ENCODE results near the gene CENPS. TPM values are rescaled to one million over a fixed set of nuclear protein-coding genes. Genes with fewer than 3 reads are reported as not detected.

The CENPS gene
- polyA plus RNA-seq, 2 of the 4 experiments (the other 2 are of a cell fraction): 25.7 to 27.3 TPM

DNA sequence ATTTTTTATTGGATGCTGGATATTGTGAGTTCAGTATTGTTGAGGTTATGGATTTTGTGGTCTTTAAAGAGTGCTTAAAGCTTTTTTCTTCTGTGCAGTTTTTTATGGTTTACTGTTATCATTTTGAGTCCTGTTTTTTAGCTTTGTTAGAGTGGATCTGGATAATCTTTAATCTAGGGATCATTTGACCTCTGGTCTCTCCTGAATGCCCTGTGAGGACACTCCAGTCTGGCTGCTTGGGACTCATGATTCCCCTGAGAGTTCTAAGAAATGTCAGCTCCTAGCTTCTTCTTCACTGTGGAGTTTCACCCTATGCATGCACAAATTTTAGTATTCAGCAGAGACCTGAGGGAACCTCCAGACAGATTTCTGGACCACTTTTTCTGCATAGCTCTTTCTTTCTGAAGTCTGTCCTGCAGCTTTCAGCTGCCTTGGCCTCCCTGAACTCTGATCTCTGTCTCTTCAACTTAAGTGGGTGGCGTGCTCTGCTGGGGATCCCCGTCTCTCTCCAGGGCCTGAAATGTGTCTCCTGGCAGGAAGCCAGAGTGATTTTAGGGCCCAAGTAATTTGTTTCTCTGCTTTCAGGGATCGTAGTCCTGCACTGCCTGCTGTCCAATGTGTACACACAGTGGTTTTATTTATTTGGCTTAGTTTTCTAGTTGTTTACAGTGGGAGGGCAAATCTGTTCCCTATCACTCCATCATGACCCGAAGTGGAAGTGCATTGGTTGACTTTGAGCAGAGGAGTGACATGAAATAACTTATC is 59.2 kb downstream of the CENPS start:
- no peak overlapping the region for H3K4me2 ChIP-seq
- H3K9me3 ChIP-seq: no peaks in the 10 kb centered on the region
- WGBS (ENCODE audit: missing lambda C conversion rate): 37% methylated on average over 3 of the region's 4 CpGs
- ChIA-PET POLR2A (no interaction called here), CTCF (interaction anchor here (0.6 to 1.0 kb wide), 3 partner anchors 21 to 378 kb away, joined by 3 to 4 read pairs (median 3); no protein-coding TSS in a partner anchor)
- H3K4me3 ChIP-seq: no peak overlapping the region
- H3K4me1 ChIP-seq: peaks cover 5% of the 10 kb centered on the region; the same call in 1 of the 3 replicates
- TF ChIP-seq KDM1A (IDR thresholded peaks at IDR 0.05; ENCODE audit: low read depth) (no peak), ZFP36 (IDR thresholded peaks at IDR 0.05; ENCODE audit: borderline replicate concordance, partially characterized antibody) (no peak)
- no peak for FAIRE-seq
- H3K27ac ChIP-seq: no peak overlapping the region
- ATAC-seq: no peak
- DNase-seq (ENCODE audit: low read depth in 1 of 2, low spot score in 1 of 2): no peak

DNA sequence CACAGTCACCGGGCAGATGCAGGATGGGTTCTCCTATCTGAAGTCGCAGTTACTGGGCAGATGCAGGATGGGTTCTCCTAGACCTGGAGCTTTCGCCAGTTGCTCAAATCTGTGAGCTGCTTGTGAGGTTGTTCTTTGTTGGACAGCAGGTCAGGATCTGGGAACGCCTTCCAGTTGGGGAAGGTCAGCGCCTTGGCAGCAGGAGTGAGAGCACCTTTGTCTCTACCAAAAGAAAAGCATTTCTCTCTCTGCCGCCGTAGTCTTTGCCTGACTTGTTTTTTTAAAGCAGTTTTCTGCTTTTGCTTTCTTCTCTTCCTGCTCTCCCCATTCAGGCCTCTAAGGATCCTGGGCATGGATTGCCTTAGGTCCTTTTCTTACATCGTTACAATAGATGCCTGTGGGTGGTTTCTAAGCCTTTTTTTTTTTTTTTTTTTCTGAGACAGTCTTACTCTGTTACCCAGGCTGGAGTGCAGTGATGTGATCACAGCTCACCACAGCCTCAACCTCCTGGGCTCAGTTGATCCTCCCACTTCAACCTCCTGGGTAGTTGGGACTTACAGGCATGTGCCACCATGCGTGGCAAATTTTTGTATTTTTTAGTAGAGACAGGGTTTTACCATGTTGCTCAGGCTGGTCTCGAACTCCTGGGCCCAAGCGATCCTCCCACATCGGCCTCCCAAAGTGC is 60.2 kb downstream of the CENPS start:
- CTCF ChIA-PET: interaction anchor here (1.0 to 5.7 kb wide), 3 partner anchors 15 to 377 kb away, joined by 3 to 70 read pairs (median 59); partner anchors contain the start of gene CENPS
- Histone ChIP-seq H3K4me3 (no peak overlapping the region), H3K4me2 (no peak overlapping the region), H3K4me1 (peaks cover 8% of the 10 kb centered on the region; the same call in 2 of the 3 replicates), H3K9me3 (no peaks in the 10 kb centered on the region), H3K27ac (no peak overlapping the region)
- ATAC-seq (no peak), FAIRE-seq (no peak), DNase-seq (ENCODE audit: low read depth in 1 of 2, low spot score in 1 of 2) (no peak)
- POLR2A ChIA-PET: interaction anchor here (0.7 kb wide), 1 partner anchor 105 kb away, joined by 4 read pairs; no protein-coding TSS in a partner anchor
- 95% methylated on average over 12 of the region's 12 CpGs for WGBS (ENCODE audit: missing lambda C conversion rate)
- no peak for TF ChIP-seq RARB (CRISPR knock-in tag; IDR thresholded peaks at IDR 0.05)
- no peak for TF ChIP-seq JUN (IDR thresholded peaks at IDR 0.05)
- no peak for TF ChIP-seq PHF8 (IDR thresholded peaks at IDR 0.05; ENCODE audit: borderline replicate concordance, low read depth)
- TF ChIP-seq HDAC2 (IDR thresholded peaks at IDR 0.05): no peak
- no peak for TF ChIP-seq CHD4 (IDR thresholded peaks at IDR 0.05; ENCODE audit: borderline replicate concordance)
- no peak for TF ChIP-seq TP53 (CRISPR knock-in tag; IDR thresholded peaks at IDR 0.05)
- no peak for TF ChIP-seq MAZ (IDR thresholded peaks at IDR 0.05; ENCODE audit: borderline replicate concordance, low read depth, low read length)
- TF ChIP-seq SMC3 (IDR thresholded peaks at IDR 0.05): no peak
- TF ChIP-seq MYC (IDR thresholded peaks at IDR 0.05; ENCODE audit: borderline replicate concordance, low read length): no peak
- TF ChIP-seq, protein P1, sequence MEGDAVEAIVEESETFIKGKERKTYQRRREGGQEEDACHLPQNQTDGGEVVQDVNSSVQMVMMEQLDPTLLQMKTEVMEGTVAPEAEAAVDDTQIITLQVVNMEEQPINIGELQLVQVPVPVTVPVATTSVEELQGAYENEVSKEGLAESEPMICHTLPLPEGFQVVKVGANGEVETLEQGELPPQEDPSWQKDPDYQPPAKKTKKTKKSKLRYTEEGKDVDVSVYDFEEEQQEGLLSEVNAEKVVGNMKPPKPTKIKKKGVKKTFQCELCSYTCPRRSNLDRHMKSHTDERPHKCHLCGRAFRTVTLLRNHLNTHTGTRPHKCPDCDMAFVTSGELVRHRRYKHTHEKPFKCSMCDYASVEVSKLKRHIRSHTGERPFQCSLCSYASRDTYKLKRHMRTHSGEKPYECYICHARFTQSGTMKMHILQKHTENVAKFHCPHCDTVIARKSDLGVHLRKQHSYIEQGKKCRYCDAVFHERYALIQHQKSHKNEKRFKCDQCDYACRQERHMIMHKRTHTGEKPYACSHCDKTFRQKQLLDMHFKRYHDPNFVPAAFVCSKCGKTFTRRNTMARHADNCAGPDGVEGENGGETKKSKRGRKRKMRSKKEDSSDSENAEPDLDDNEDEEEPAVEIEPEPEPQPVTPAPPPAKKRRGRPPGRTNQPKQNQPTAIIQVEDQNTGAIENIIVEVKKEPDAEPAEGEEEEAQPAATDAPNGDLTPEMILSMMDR (IDR thresholded peaks at IDR 0.05): no peak
- TF ChIP-seq ZC3H11A (IDR thresholded peaks at IDR 0.05): no peak
- no peak for TF ChIP-seq NPAS2 (CRISPR knock-in tag; IDR thresholded peaks at IDR 0.05; ENCODE audit: borderline replicate concordance)
- no peak for TF ChIP-seq EHMT2 (IDR thresholded peaks at IDR 0.05; ENCODE audit: low read depth)
- TF ChIP-seq, protein P2, sequence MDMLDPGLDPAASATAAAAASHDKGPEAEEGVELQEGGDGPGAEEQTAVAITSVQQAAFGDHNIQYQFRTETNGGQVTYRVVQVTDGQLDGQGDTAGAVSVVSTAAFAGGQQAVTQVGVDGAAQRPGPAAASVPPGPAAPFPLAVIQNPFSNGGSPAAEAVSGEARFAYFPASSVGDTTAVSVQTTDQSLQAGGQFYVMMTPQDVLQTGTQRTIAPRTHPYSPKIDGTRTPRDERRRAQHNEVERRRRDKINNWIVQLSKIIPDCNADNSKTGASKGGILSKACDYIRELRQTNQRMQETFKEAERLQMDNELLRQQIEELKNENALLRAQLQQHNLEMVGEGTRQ (IDR thresholded peaks at IDR 0.05): no peak
- no peak for TF ChIP-seq FOSL2 (IDR thresholded peaks at IDR 0.05)
- no peak for TF ChIP-seq FOSL2 (CRISPR knock-in tag; IDR thresholded peaks at IDR 0.05)
- TF ChIP-seq NFE2L2 (conservative IDR thresholded peaks at IDR 0.05; ENCODE audit: low read length): no peak
- TF ChIP-seq, protein P3, sequence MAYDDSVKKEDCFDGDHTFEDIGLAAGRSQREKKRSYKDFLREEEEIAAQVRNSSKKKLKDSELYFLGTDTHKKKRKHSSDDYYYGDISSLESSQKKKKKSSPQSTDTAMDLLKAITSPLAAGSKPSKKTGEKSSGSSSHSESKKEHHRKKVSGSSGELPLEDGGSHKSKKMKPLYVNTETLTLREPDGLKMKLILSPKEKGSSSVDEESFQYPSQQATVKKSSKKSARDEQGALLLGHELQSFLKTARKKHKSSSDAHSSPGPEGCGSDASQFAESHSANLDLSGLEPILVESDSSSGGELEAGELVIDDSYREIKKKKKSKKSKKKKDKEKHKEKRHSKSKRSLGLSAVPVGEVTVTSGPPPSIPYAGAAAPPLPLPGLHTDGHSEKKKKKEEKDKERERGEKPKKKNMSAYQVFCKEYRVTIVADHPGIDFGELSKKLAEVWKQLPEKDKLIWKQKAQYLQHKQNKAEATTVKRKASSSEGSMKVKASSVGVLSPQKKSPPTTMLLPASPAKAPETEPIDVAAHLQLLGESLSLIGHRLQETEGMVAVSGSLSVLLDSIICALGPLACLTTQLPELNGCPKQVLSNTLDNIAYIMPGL (CRISPR knock-in tag; IDR thresholded peaks at IDR 0.05; ENCODE audit: borderline replicate concordance): no peak
- no peak for TF ChIP-seq RNF2 (IDR thresholded peaks at IDR 0.05; ENCODE audit: borderline replicate concordance, low read depth)

Other genes starting within 250 kb of the CENPS start
- 18.3 and 22.8 TPM in 2 replicates for gene KIF1B, start 219.9 kb upstream of the CENPS start, polyA plus RNA-seq (2011; rRNA removed)
- 9.3 to 10.9 TPM (median 9.8 TPM) in 3 replicates for gene KIF1B, start 219.9 kb upstream of the CENPS start, polyA plus RNA-seq (2017; fragmentation: RNase III; extraction: RNeasy Plus Mini Kit Qiagen cat#74134 plus additional on column Dnase treatment)
- 700 and 1,019 TPM in 2 replicates for gene PGD, start 31.4 kb upstream of the CENPS start, polyA plus RNA-seq (2011; rRNA removed)
- gene PGD, start 31.4 kb upstream of the CENPS start, polyA plus RNA-seq (2017; fragmentation: RNase III; extraction: RNeasy Plus Mini Kit Qiagen cat#74134 plus additional on column Dnase treatment): 1,427 to 1,758 TPM (median 1,714 TPM) in 3 replicates
- 0.11 and 0.30 TPM in 2 replicates for gene CORT, start 19.6 kb downstream of the CENPS start, polyA plus RNA-seq (2011; rRNA removed)
- 0.08 to 0.20 TPM (median 0.10 TPM) in 3 replicates for gene CORT, start 19.6 kb downstream of the CENPS start, polyA plus RNA-seq (2017; fragmentation: RNase III; extraction: RNeasy Plus Mini Kit Qiagen cat#74134 plus additional on column Dnase treatment)
- gene DFFA, start 42.1 kb downstream of the CENPS start, polyA plus RNA-seq (2011; rRNA removed): 28.5 and 30.0 TPM in 2 replicates
- gene DFFA, start 42.1 kb downstream of the CENPS start, polyA plus RNA-seq (2017; fragmentation: RNase III; extraction: RNeasy Plus Mini Kit Qiagen cat#74134 plus additional on column Dnase treatment): 28.2 to 31.7 TPM (median 30.1 TPM) in 3 replicates
- gene PEX14, start 44.5 kb downstream of the CENPS start, polyA plus RNA-seq (2011; rRNA removed): 4.2 and 7.7 TPM in 2 replicates
- 12.5 to 15.0 TPM (median 13.5 TPM) in 3 replicates for gene PEX14, start 44.5 kb downstream of the CENPS start, polyA plus RNA-seq (2017; fragmentation: RNase III; extraction: RNeasy Plus Mini Kit Qiagen cat#74134 plus additional on column Dnase treatment)

All from A549 (cell line).